ENCODE data around the gene IRF6.

Gene IRF6

DNA sequence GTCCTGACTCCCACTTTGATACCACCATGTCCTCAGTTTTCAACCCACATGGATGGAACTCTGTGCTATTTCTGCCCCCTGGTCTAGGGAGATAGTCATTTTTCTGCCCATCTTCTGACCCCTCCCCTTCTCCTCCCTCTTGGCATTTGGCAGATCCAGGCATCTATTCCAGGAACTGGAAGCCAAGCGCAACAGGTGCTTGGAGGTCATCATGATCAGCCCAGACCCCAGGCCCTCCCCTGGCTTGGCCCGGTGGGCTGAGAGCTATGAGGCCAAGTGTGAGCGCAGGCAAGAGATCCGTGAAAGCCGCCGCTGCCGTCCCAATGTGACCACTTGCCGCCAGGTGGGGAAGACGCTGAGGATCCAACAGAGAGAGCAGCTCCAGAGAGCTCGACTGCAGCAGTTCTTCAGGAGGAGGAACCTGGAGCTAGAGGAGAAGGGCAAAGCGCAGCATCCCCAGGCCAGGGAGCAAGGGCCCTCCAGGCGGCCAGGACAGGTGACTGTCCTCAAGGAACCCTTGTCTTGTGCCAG, 46.0 kb downstream of the IRF6 start:
- DNase-seq (ENCODE audit: low spot score), result no peak

DNA sequence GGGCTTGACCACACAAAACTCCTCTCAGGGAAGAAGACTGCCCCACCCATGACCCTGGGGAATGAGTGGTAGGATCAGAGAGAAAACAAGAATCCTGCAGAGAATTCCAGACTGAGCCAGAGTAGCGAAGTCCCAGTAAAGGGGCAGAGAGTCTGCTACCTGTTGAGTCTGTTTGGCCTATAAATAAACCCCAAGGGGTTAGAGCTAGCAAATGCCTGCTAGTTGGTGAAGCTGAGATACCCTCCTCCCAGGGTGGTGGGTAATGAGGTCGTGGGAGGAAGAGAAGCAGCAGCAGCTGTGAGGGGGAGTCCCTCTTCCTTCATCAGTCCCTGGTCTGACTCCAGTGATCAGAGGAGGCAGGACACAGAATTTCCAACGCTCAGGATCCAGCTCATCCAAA, 47.5 kb downstream of the IRF6 start:
- no peak for DNase-seq (ENCODE audit: low spot score)

GRCh38 chr1:209756615-209757445, 49.1 kb downstream of the IRF6 start:
- DNase-seq (ENCODE audit: low spot score), result no peak

DNA sequence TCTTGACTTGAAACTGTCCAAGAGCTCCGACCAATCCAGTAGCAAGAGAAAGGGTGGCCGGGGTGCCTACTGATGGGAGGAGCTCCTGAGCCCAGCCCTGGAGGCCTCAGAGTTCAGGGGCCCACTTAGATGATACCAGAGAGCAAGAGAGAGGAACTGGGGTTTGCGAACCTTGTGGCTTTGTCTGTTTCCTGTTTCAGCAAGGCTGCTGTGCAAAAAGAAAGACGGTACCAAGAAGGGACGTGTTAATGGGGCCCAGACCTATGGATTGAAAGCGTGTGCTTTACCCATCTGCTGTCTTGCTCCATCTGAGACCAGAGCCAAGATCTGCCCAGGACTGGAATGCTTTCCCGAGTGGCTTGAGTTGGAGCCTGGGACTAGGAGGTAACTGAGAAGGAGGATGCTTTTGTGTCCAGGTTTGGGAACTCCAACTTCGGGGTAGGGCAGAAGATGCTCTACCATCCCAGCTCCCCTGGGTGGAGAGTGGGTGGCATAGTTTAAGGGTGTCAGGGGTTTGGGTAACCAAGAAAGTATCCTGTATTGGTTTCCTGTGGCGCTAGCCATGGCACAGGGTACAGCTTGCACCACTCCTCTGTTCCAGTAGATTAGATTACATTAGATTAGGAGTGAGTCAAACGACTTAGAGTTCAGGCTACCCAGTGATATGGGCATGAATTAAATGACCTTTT, 49.9 kb downstream of the IRF6 start, which contains the start of gene TRAF3IP3:
TSS of gene TRAF3IP3 (plus strand) at position 128 of the 689 bp plus-strand sequence. CDS start 3,987 bp downstream, outside the sequence.
- DNase-seq (ENCODE audit: low spot score), result no peak

GRCh38 chr1:209755256-209755655, 50.7 kb downstream of the IRF6 start:
- DNase-seq (ENCODE audit: low spot score), result no peak

- no peak for DNase-seq (ENCODE audit: low spot score)
Measured at GRCh38 chr1:209752890-209753289, 53.1 kb downstream of the IRF6 start.

GRCh38 chr1:209751627-209752231, 54.2 kb downstream of the IRF6 start:
- no peak for DNase-seq (ENCODE audit: low spot score)

GRCh38 chr1:209749670-209750323, 56.1 kb downstream of the IRF6 start:
- DNase-seq (ENCODE audit: low spot score), result no peak

DNA sequence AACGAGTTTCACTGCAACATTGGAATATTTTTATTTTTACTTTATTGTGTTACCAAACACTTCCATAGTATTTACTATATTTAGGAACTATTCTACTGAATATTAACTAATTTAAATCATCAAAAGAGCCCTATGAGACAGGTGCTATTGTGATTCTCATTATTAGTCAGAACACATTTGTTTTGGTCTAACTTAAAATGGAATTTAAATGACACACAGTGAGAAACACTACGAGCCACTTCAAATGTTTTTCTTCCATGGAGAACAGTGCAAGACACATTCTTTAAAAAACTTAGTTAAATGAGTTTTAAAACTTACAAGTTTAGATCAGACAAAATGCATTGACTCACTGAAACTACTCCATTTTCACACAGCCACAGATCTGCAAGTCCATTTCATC, 56.7 kb downstream of the IRF6 start:
- DNase-seq (ENCODE audit: low spot score), result no peak

DNA sequence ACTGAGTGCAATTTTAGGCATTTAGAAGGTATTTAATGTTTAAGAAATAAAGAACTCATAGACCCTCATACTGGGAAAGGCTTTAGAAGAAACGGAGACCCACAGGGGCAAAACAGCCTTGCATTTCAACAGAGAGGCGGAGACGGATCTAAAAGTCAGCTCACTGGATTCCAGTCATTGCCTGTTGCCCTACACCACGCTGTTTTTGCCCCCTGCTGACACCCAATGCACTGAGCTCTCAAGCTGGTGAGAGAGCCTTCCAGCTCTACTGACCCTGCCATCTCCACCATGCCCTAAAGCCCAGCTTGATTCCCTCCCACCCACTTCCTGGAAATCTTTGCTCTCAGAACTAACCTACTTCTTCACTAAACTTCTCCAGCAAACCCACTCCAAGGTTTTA, 57.3 kb downstream of the IRF6 start:
- no peak for DNase-seq (ENCODE audit: low spot score)

- peak; percentile 81 for DNase-seq (ENCODE audit: low spot score)
Measured at GRCh38 chr1:209747580-209748262, 58.2 kb downstream of the IRF6 start.

- DNase-seq (ENCODE audit: low spot score), result no peak
Measured at GRCh38 chr1:209746451-209747165, 59.3 kb downstream of the IRF6 start.

DNA sequence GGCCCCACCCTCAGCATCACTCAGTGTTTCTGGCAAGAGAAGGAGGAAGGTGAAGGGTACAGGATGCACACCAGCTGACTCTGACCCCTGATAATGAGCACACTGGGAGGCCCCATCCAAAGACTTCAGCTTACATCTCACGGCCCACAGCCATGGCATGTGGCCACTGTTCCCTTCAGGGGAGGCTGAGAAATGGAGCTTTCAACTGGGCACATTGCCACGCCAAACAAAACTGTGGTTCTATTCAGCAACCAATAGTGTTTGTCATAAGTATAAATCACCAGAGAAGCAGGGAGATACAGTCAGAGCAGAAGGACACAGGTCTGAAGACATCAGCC, 62.8 kb downstream of the IRF6 start:
- no peak for DNase-seq (ENCODE audit: low spot score)

- no peak for DNase-seq (ENCODE audit: low spot score)
Measured at GRCh38 chr1:209742409-209743144, 63.4 kb downstream of the IRF6 start.

DNA sequence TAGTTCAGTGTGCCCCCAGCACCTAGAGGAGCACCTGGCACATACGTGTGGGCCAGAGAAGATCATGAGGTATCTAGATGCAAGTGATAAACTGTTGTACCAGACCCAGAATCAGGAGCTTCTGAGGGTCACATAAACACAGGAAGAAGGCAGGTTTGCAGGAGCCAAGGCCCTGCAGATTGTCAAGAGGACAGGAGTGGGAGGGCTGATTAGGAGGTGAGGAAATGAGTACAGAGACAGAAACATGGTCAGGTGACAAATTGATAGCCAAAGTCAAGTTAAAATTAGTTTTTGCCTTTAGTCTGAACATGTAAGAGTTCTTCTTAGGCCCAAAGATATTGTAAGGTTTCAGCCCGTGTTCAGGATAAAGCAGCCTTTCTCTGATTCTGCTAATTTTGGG, 64.1 kb downstream of the IRF6 start:
- DNase-seq (ENCODE audit: low spot score), result no peak

- no peak for DNase-seq (ENCODE audit: low spot score)
Measured at GRCh38 chr1:209741193-209741592, 64.7 kb downstream of the IRF6 start.

- no peak for DNase-seq (ENCODE audit: low spot score)
Measured at GRCh38 chr1:209738270-209738669, 67.7 kb downstream of the IRF6 start.

- no peak for DNase-seq (ENCODE audit: low spot score)
Measured at GRCh38 chr1:209737118-209737505, 68.8 kb downstream of the IRF6 start.

GRCh38 chr1:209736490-209737117, 69.3 kb downstream of the IRF6 start:
- DNase-seq (ENCODE audit: low spot score), result no peak

All from D341Med (cell line).